ENCODE measurements around the gene ALCAM.

DNA sequence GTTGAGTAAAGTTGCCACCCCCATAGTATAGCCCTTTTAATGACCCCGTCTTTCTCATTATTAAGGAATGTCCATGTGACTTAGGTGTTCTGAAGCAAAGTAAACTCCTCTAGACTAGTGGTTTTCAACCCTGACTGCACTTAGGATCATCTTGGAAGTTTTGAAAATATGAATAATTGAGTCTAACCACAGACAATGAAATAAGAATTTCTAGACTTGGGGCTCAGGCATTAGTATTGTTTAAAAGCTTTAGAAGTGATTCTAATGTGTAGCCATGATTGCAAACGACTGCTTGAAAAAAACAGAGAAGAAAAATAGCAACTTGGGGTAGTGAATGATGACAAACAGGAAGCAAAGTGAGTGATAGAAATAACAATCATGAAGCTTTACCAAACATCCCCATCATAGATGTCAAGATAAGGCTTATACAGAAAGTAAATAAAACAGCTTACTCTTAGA, 35.0 kb downstream of the ALCAM start:
- TF ChIP-seq, protein P1, sequence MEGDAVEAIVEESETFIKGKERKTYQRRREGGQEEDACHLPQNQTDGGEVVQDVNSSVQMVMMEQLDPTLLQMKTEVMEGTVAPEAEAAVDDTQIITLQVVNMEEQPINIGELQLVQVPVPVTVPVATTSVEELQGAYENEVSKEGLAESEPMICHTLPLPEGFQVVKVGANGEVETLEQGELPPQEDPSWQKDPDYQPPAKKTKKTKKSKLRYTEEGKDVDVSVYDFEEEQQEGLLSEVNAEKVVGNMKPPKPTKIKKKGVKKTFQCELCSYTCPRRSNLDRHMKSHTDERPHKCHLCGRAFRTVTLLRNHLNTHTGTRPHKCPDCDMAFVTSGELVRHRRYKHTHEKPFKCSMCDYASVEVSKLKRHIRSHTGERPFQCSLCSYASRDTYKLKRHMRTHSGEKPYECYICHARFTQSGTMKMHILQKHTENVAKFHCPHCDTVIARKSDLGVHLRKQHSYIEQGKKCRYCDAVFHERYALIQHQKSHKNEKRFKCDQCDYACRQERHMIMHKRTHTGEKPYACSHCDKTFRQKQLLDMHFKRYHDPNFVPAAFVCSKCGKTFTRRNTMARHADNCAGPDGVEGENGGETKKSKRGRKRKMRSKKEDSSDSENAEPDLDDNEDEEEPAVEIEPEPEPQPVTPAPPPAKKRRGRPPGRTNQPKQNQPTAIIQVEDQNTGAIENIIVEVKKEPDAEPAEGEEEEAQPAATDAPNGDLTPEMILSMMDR (IDR thresholded peaks at IDR 0.05), result no peak
- TF ChIP-seq EP300 (IDR thresholded peaks at IDR 0.05), result no peak
